HepG2 (cell line): ENCODE data around the gene ARHGEF4. TPM values are rescaled to one million over a fixed set of nuclear protein-coding genes. Genes with fewer than 3 reads are reported as not detected.
A peak's percentile ranks its signal among the peaks of the same experiment; 100 is the strongest.

Source experiments
- ATAC-seq: fragments of 200-7000 bp; cut with Tn5 transposase; 3 replicates; pipeline ENCODE4 v1.9.1; 2020; ENCODE audit warnings: mild to moderate bottlenecking, moderate library complexity
- BruUV-seq: library from RNA; stranded (reverse); fragments of 400-500 nt; replicated peaks from 2 replicates; lab custom pipeline; 2021; lab: Mats Ljungman, UMichigan
- CTCF ChIA-PET: fragments of 300-600 bp; formaldehyde crosslinking; extraction: SDS; loops from one replicate; lab custom pipeline; 2021; ENCODE audit warnings: low total read pairs, inconsistent platforms, low intra/inter-chr PET ratio; lab: Yijun Ruan, JAX
- POLR2A ChIA-PET: fragments of 350-600 bp; sonication (Branson Sonifier 250); formaldehyde crosslinking; loops from one replicate; lab custom pipeline; 2020; ENCODE audit warnings: antibody characterized with exemption, inconsistent platforms; lab: Yijun Ruan, JAX
- DNase-seq: peaks from one replicate; pipeline ENCODE4 v3.0.0-alpha.2; 2015; ENCODE audit warnings: low spot score
- FAIRE-seq: peaks from 3 replicates; lab custom pipeline; 2011; peaks lifted over from hg19 to GRCh38; lab: Jason Lieb, UNC
- H2AFZ ChIP-seq: one replicate; pipeline ENCODE4 v1.6.1; 2011; ENCODE audit warnings: low read length, inconsistent platforms
- H3K27ac ChIP-seq: fragments of 300-600 bp; 3 replicates; pipeline ENCODE4 v1.8.0; 2011; ENCODE audit warnings: mixed run types, mild to moderate bottlenecking, mixed read lengths, low read length, inconsistent platforms; ENCODE audit not compliant: insufficient read depth; ENCODE audit errors: extremely low read length
- H3K27me3 ChIP-seq, 2 experiments: fragments of 200-600 bp in 1 of 2; 2 replicates in 1 of 2; 3 replicates in 1 of 2; pipeline versions ENCODE4 v1.6.0 to v1.8.0; 2011; ENCODE audit warnings: low read length in 2 of 2, mild to moderate bottlenecking in 2 of 2, moderate library complexity in 2 of 2, inconsistent platforms in 1 of 2; ENCODE audit not compliant: insufficient read depth in 2 of 2, control insufficient read depth in 1 of 2
- H3K36me3 ChIP-seq, 2 experiments: fragments of 200-600 bp in 1 of 2; replicated peaks in 1 of 2; 2 replicates in 1 of 2; 3 replicates in 1 of 2; pipeline versions ENCODE4 v1.5.1 to v1.8.0; 2011; ENCODE audit warnings: low read length in 2 of 2, inconsistent platforms in 1 of 2; ENCODE audit not compliant: insufficient read depth in 2 of 2, control insufficient read depth in 1 of 2
- H3K4me1 ChIP-seq: 2 replicates; pipeline ENCODE4 v1.5.1; 2012; ENCODE audit warnings: low read length, inconsistent platforms; ENCODE audit not compliant: insufficient read depth
- H3K4me2 ChIP-seq: 2 replicates; pipeline ENCODE4 v1.6.0; 2011; ENCODE audit warnings: low read depth, low read length, inconsistent platforms
- H3K4me3 ChIP-seq, 3 experiments: fragments of 200-600 bp in 1 of 3; sonication (generic), shearing (Covaris generic) in 1 of 3; replicated peaks in 1 of 3; 2 replicates each; pipeline ENCODE4 v1.5.1; 2011 to 2016; ENCODE audit warnings: low read length in 3 of 3, inconsistent platforms in 2 of 3, low read depth in 2 of 3, mild to moderate bottlenecking in 2 of 3, control low read depth in 1 of 3, mixed read lengths in 1 of 3; ENCODE audit not compliant: insufficient read depth in 1 of 3
- H3K79me2 ChIP-seq: one replicate; pipeline ENCODE4 v1.6.1; 2011; ENCODE audit warnings: low read length, inconsistent platforms; ENCODE audit not compliant: insufficient read depth
- H3K9ac ChIP-seq: 2 replicates; pipeline ENCODE4 v1.6.0; 2011; ENCODE audit warnings: mild to moderate bottlenecking, low read depth, low read length, inconsistent platforms; ENCODE audit not compliant: insufficient read depth
- H3K9me3 ChIP-seq: 2 replicates; pipeline ENCODE4 v1.5.1; 2012; ENCODE audit warnings: mild to moderate bottlenecking, low read length
- H4K20me1 ChIP-seq: 2 replicates; pipeline ENCODE4 v1.6.0; 2011; ENCODE audit warnings: inconsistent platforms, mild to moderate bottlenecking, low read length, moderate library complexity; ENCODE audit not compliant: insufficient read depth
- CEBPB ChIP-seq: IDR thresholded peaks from 2 replicates; pipeline ENCODE4 v1.6.1; 2011; ENCODE audit warnings: low read depth, low read length, improper control_type of control experiment, borderline replicate concordance
- HDAC2 ChIP-seq: sonication (generic); formaldehyde crosslinking; IDR thresholded peaks from 2 replicates; pipeline ENCODE4 v1.4.0; 2020; ENCODE audit warnings: missing genetic modification reagents
- HHEX ChIP-seq: IDR thresholded peaks from 2 replicates; pipeline ENCODE4 v1.6.1; 2016; ENCODE audit warnings: control low read depth
- KMT2A ChIP-seq: sonication (generic); formaldehyde crosslinking; IDR thresholded peaks from 2 replicates; pipeline ENCODE4 v1.4.0; 2020; ENCODE audit warnings: missing genetic modification reagents
- POLR2AphosphoS5 ChIP-seq: IDR thresholded peaks from 2 replicates; pipeline ENCODE4 v1.6.1; 2012; ENCODE audit warnings: low read depth, low read length
- TCF7L2 ChIP-seq: IDR thresholded peaks from 2 replicates; pipeline ENCODE4 v1.6.1; 2011; ENCODE audit warnings: mild to moderate bottlenecking, low read depth, low read length, moderate library complexity
- YEATS2 ChIP-seq: sonication (generic); formaldehyde crosslinking; IDR thresholded peaks from 2 replicates; pipeline ENCODE4 v1.4.0; 2020; ENCODE audit warnings: missing genetic modification reagents, borderline replicate concordance
- ZNF121 ChIP-seq: sonication (generic); formaldehyde crosslinking; IDR thresholded peaks from 2 replicates; pipeline ENCODE4 v1.5.0; 2020; ENCODE audit warnings: mild to moderate bottlenecking, missing genetic modification reagents
- ZNF780A ChIP-seq: sonication (generic); formaldehyde crosslinking; IDR thresholded peaks from 2 replicates; pipeline ENCODE4 v1.8.0; 2022; ENCODE audit warnings: mild to moderate bottlenecking, missing genetic modification reagents, moderate library complexity
- WGBS: methylation state at CpG from one replicate; pipeline ENCODE4 v1.1.6; 2017; ENCODE audit warnings: low lambda C conversion rate; 5-methylcytosine and 5-hydroxymethylcytosine counted together
- in situ Hi-C: cut with HindIII; loops from 2 replicates; pipeline ENCODE4 v1.10.0; 2017; ENCODE audit warnings: low pct_unique_long_range_greater_than_20kb; ENCODE audit not compliant: extremely low pct_ligation_motif_present
- intact Hi-C: fragments of 100-400 bp; cut with micrococcal nuclease; formaldehyde crosslinking; loops from one replicate; pipeline ENCODE4 v1.10.0; 2022; ENCODE audit not compliant: unreplicated experiment
- polyA plus RNA-seq, 8 experiments: library from polyadenylated mRNA; depleted of rRNA in 3 of 8; stranded (reverse) in 7 of 8; unstranded in 1 of 8; fragments of >200 nt; fragmentation: Illumina TruSeq in 4 of 8; extraction: Trizol in 4 of 8; gene quantifications; 2 replicates each; pipeline versions ENCODE4 v1.2.1 to v1.2.3, GENCODE V29; 2011 to 2016; ENCODE audit warnings: low read depth in 4 of 8, missing spikeins in 1 of 8, mixed read lengths in 1 of 8; ENCODE audit not compliant: insufficient read depth in 1 of 8
- total RNA-seq, 5 experiments: library from RNA; depleted of rRNA; stranded (reverse); fragments of >200 nt; fragmentation: Illumina TruSeq; extraction: Trizol; gene quantifications; 2 replicates each; pipeline ENCODE4 v1.2.3, GENCODE V29; 2016; ENCODE audit warnings: low read depth in 1 of 5

Gene ARHGEF4
- total and polyA plus RNA-seq, 2 of the 13 experiments (the other 11 are each of a cell fraction or from before 2014, with no cell fraction given), result 0.11 to 0.13 TPM

- Histone ChIP-seq H3K4me1 (peaks cover 17% of the 10 kb centered on the region), H3K79me2 (peaks cover 86% of the 10 kb centered on the region), H4K20me1 (peaks cover 32% of the 10 kb centered on the region), H3K27me3 (no peaks in the 10 kb centered on the region), H3K4me2 (no peak overlapping the region), H3K27ac (no peak overlapping the region), H3K9me3 (no peaks in the 10 kb centered on the region), H3K36me3 (peaks cover 24 to 72% of the 10 kb centered on the region in 2 experiments), H2AFZ (no peak overlapping the region), H3K4me3 (no peak overlapping the region), H3K9ac (no peak overlapping the region)
- DNase-seq, result no peak
- WGBS, result 96% methylated on average over 11 of the region's 11 CpGs
- FAIRE-seq, result no peak
- ChIA-PET CTCF (no interaction called here), POLR2A (no interaction called here)
- TSS peak; percentile 12 for BruUV-seq
- intact Hi-C loops, result no loop called here
- in situ Hi-C loops, result no loop called here
- ATAC-seq, result no peak
- peak; percentile 66; the same call in 1 of the 2 replicates for TF ChIP-seq CEBPB
- TF ChIP-seq ZNF121 (CRISPR knock-in tag), result peak; percentile 71
- no peak for TF ChIP-seq HDAC2 (CRISPR knock-in tag)
- TF ChIP-seq KMT2A (CRISPR knock-in tag), result no peak
- TF ChIP-seq YEATS2 (CRISPR knock-in tag), result no peak
Observed at GRCh38 chr2:131063501-131064283, 227.0 kb downstream of the ARHGEF4 start.

GRCh38 chr2:131064589-131065512 is 228.1 kb downstream of the ARHGEF4 start:
- in situ Hi-C loops (no loop called here), intact Hi-C loops (no loop called here)
- Histone ChIP-seq H3K27ac (no peak overlapping the region), H3K4me1 (peaks cover 18% of the 10 kb centered on the region), H3K9ac (no peak overlapping the region), H3K79me2 (peaks cover 80% of the 10 kb centered on the region), H3K36me3 (peaks cover 22 to 70% of the 10 kb centered on the region in 2 experiments), H3K27me3 (no peaks in the 10 kb centered on the region), H3K4me3 (no peak overlapping the region), H3K9me3 (no peaks in the 10 kb centered on the region), H3K4me2 (no peak overlapping the region), H4K20me1 (peaks cover 38% of the 10 kb centered on the region), H2AFZ (no peak overlapping the region)
- no TSS peak for BruUV-seq
- ChIA-PET POLR2A (no interaction called here), CTCF (no interaction called here)
- FAIRE-seq, result no peak
- DNase-seq, result no peak
- TF ChIP-seq HHEX (CRISPR knock-in tag) (no peak), ZNF780A (CRISPR knock-in tag) (no peak), TCF7L2 (no peak), POLR2AphosphoS5 (peak; percentile 19; the same call in 1 of the 2 replicates)
- ATAC-seq, result no peak
- 90% methylated on average over 14 of the region's 14 CpGs for WGBS
